SK-N-SH (cell line): ENCODE measurements around the gene DERA. TPM values are rescaled to one million over a fixed set of nuclear protein-coding genes. Genes with fewer than 3 reads are reported as not detected.
A peak's percentile ranks its signal among the peaks of the same experiment; 100 is the strongest.

ENCODE experiments used
- CTCF ChIA-PET: fragments of 300-600, 350-600 bp; formaldehyde crosslinking; extraction: SDS; loops from one replicate; lab custom pipeline; 2021; lab: Yijun Ruan, JAX
- POLR2A ChIA-PET: fragments of 350-600 bp; sonication (Branson Sonifier 250); formaldehyde crosslinking; extraction: SDS; loops from one replicate; lab custom pipeline; 2020; ENCODE audit warnings: antibody characterized with exemption, inconsistent platforms; lab: Yijun Ruan, JAX
- DNase-seq: peaks from one replicate; pipeline ENCODE4 v3.0.0; 2012
- H2AFZ ChIP-seq: fragments of 200-600 bp; sonication (generic); 2 replicates; pipeline ENCODE4 v1.8.1; 2016; ENCODE audit warnings: antibody characterized with exemption, mild to moderate bottlenecking, low read depth
- H3F3A ChIP-seq: fragments of 200-600 bp; sonication (generic); replicated peaks from 2 replicates; pipeline ENCODE3; 2016; ENCODE audit warnings: antibody characterized with exemption, mild to moderate bottlenecking; ENCODE audit not compliant: insufficient read depth
- H3K27ac ChIP-seq, 2 experiments: fragments of 200-500 bp in 1 of 2; fragments of 200-600 bp in 1 of 2; sonication (Bioruptor generic) in 1 of 2; sonication (generic), shearing (Covaris generic) in 1 of 2; 2 replicates each; pipeline versions ENCODE4 v1.5.1 to v1.6.1; 2014 to 2016; ENCODE audit warnings: low read depth in 2 of 2, inconsistent platforms in 1 of 2, low read length in 1 of 2, mild to moderate bottlenecking in 1 of 2, mixed read lengths in 1 of 2
- H3K27me3 ChIP-seq: fragments of 200-600 bp; sonication (generic), shearing (Covaris generic); 2 replicates; pipeline ENCODE4 v1.6.1; 2016; ENCODE audit warnings: mixed run types; ENCODE audit not compliant: insufficient read depth
- H3K36me3 ChIP-seq, 2 experiments: fragments of 200-500 bp in 1 of 2; fragments of 200-600 bp in 1 of 2; sonication (Bioruptor generic) in 1 of 2; sonication (generic) in 1 of 2; replicated peaks in 1 of 2; 2 replicates each; pipeline versions ENCODE3 to v1.5.1; 2014 to 2016; ENCODE audit warnings: low read length in 1 of 2, mild to moderate bottlenecking in 1 of 2; ENCODE audit not compliant: insufficient read depth in 2 of 2, control insufficient read depth in 1 of 2
- H3K4me1 ChIP-seq, 2 experiments: fragments of 200-500 bp in 1 of 2; fragments of 200-600 bp in 1 of 2; sonication (Bioruptor generic) in 1 of 2; sonication (generic), shearing (Covaris generic) in 1 of 2; 2 replicates each; pipeline versions ENCODE4 v1.5.1 to v1.6.1; 2014 to 2016; ENCODE audit warnings: low read depth in 1 of 2, low read length in 1 of 2, mixed run types in 1 of 2; ENCODE audit not compliant: insufficient read depth in 2 of 2, control insufficient read depth in 1 of 2
- H3K4me2 ChIP-seq: fragments of 200-600 bp; sonication (generic), shearing (Covaris generic); 2 replicates; pipeline ENCODE4 v1.6.1; 2017; ENCODE audit warnings: mixed run types
- H3K4me3 ChIP-seq, 2 experiments: fragments of 200-500 bp in 1 of 2; fragments of 200-600 bp in 1 of 2; sonication (Bioruptor generic) in 1 of 2; sonication (generic), shearing (Covaris generic) in 1 of 2; 2 replicates each; pipeline versions ENCODE4 v1.5.1 to v1.8.1; 2014 to 2016; ENCODE audit warnings: low read depth in 2 of 2, inconsistent platforms in 1 of 2, low read length in 1 of 2, mild to moderate bottlenecking in 1 of 2, mixed read lengths in 1 of 2, moderate library complexity in 1 of 2
- H3K79me2 ChIP-seq: fragments of 200-600 bp; sonication (generic); 2 replicates; pipeline ENCODE4 v1.8.1; 2017; ENCODE audit warnings: mild to moderate bottlenecking; ENCODE audit not compliant: insufficient read depth
- H3K9ac ChIP-seq: fragments of 200-600 bp; sonication (generic); 2 replicates; pipeline ENCODE4 v1.6.1; 2017; ENCODE audit warnings: mixed run types
- H3K9me2 ChIP-seq: fragments of 200-600 bp; sonication (generic); 2 replicates; pipeline ENCODE4 v1.6.1; 2017; ENCODE audit warnings: mixed run types
- H3K9me3 ChIP-seq: fragments of 200-600 bp; sonication (generic); 2 replicates; pipeline ENCODE4 v1.6.1; 2017; ENCODE audit warnings: mixed run types, mild to moderate bottlenecking, moderate library complexity
- H4K20me1 ChIP-seq: fragments of 200-600 bp; sonication (generic); 2 replicates; pipeline ENCODE4 v1.6.1; 2017; ENCODE audit warnings: mild to moderate bottlenecking, mixed run types; ENCODE audit not compliant: insufficient read depth
- ELF1 ChIP-seq: IDR thresholded peaks from 2 replicates; pipeline ENCODE4 v1.4.0; 2012
- EP300 ChIP-seq, 2 experiments: IDR thresholded peaks; 2 replicates each; pipeline versions ENCODE4 v1.4.0 to v1.6.1; 2012; ENCODE audit warnings: borderline replicate concordance in 1 of 2, low read depth in 1 of 2, low read length in 1 of 2
- EZH2phosphoT487 ChIP-seq: fragments of 200-600 bp; sonication (generic); IDR thresholded peaks from 2 replicates; pipeline ENCODE4 v1.6.1; 2017; ENCODE audit warnings: low read depth, mixed run types, mild to moderate bottlenecking, antibody characterized with exemption, moderate library complexity, borderline replicate concordance
- FOSL2 ChIP-seq: IDR thresholded peaks from 2 replicates; pipeline ENCODE4 v1.4.0; 2012; ENCODE audit warnings: low read depth, mild to moderate bottlenecking, moderate library complexity, borderline replicate concordance
- MAX ChIP-seq: IDR thresholded peaks from 2 replicates; pipeline ENCODE4 v1.4.0; 2012; ENCODE audit warnings: low read depth
- MXI1 ChIP-seq: IDR thresholded peaks from 2 replicates; pipeline ENCODE4 v1.6.1; 2012; ENCODE audit warnings: mild to moderate bottlenecking, low read depth, low read length, improper control_type of control experiment
- RXRA ChIP-seq: IDR thresholded peaks from 2 replicates; pipeline ENCODE4 v1.4.0; 2012; ENCODE audit warnings: low read depth, mild to moderate bottlenecking, borderline replicate concordance
- SMC3 ChIP-seq: IDR thresholded peaks from 2 replicates; pipeline ENCODE4 v1.6.1; 2012; ENCODE audit warnings: low read depth, low read length, improper control_type of control experiment
- TCF12 ChIP-seq: IDR thresholded peaks from 2 replicates; pipeline ENCODE4 v1.4.0; 2012
- USF2 ChIP-seq: fragments of 150-350 bp; IDR thresholded peaks from 2 replicates; pipeline ENCODE4 v1.6.1; 2017; ENCODE audit warnings: antibody characterized with exemption, low read length, low read depth, borderline replicate concordance
- WGBS: methylation state at CpG from one replicate; pipeline ENCODE4 v1.1.6; 2017; ENCODE audit warnings: low lambda C conversion rate; 5-methylcytosine and 5-hydroxymethylcytosine counted together
- polyA plus RNA-seq, 3 experiments: library from polyadenylated mRNA; depleted of rRNA; stranded (reverse); fragments of >200 nt; gene quantifications; 2 replicates each; pipeline ENCODE4 v1.2.3, GENCODE V29; 2012
- TF ChIP-seq, protein P1 (sequence below): fragments of 200-600 bp; sonication (generic); IDR thresholded peaks from 2 replicates; pipeline ENCODE4 v1.6.1; 2017; ENCODE audit warnings: antibody characterized with exemption, mild to moderate bottlenecking, moderate library complexity
- TF ChIP-seq, protein P2 (sequence below): IDR thresholded peaks from 2 replicates; pipeline ENCODE4 v1.6.1; 2012; ENCODE audit warnings: mild to moderate bottlenecking, low read depth, low read length, moderate library complexity
- TF ChIP-seq, protein P3 (sequence below): fragments of 150-350 bp; IDR thresholded peaks from 2 replicates; pipeline ENCODE4 v1.6.1; 2016; ENCODE audit warnings: mild to moderate bottlenecking, low read depth, low read length

Gene DERA
- polyA plus RNA-seq, 1 of the 3 experiments (the other 2 are of a cell fraction), result 16.6 TPM

- Histone ChIP-seq H3K4me2 (peak overlapping the region; percentile 6; the same call in 1 of the 2 replicates), H3F3A (peaks cover 13% of the 10 kb centered on the region), H3K27me3 (no peaks in the 10 kb centered on the region), H3K27ac (no peak overlapping the region), H3K79me2 (peaks cover 96% of the 10 kb centered on the region), H2AFZ (no peak overlapping the region), H3K36me3 (peaks cover 56 to 71% of the 10 kb centered on the region in 2 experiments), H3K4me1 (peaks cover 5 to 23% of the 10 kb centered on the region in 2 experiments), H3K9me3 (no peaks in the 10 kb centered on the region), H3K4me3 (no peak overlapping the region), H3K9me2 (no peaks in the 10 kb centered on the region), H4K20me1 (peaks cover 63% of the 10 kb centered on the region), H3K9ac (no peak overlapping the region)
- ChIA-PET CTCF (interaction anchor here (1.0 to 5.1 kb wide), 2 partner anchors 12 to 297 kb away, joined by 3 to 31 read pairs; no protein-coding TSS in a partner anchor), POLR2A (no interaction called here)
- DNase-seq, result no peak
- TF ChIP-seq, protein P1, sequence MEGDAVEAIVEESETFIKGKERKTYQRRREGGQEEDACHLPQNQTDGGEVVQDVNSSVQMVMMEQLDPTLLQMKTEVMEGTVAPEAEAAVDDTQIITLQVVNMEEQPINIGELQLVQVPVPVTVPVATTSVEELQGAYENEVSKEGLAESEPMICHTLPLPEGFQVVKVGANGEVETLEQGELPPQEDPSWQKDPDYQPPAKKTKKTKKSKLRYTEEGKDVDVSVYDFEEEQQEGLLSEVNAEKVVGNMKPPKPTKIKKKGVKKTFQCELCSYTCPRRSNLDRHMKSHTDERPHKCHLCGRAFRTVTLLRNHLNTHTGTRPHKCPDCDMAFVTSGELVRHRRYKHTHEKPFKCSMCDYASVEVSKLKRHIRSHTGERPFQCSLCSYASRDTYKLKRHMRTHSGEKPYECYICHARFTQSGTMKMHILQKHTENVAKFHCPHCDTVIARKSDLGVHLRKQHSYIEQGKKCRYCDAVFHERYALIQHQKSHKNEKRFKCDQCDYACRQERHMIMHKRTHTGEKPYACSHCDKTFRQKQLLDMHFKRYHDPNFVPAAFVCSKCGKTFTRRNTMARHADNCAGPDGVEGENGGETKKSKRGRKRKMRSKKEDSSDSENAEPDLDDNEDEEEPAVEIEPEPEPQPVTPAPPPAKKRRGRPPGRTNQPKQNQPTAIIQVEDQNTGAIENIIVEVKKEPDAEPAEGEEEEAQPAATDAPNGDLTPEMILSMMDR, result no peak
- WGBS, result 80% methylated on average over 5 of the region's 5 CpGs
Measured at GRCh38 chr12:15887043-15887817, 23.9 kb upstream of the DERA start.

GRCh38 chr12:15892645-15893259 is 18.4 kb upstream of the DERA start:
- no peak overlapping the region for H3K9ac ChIP-seq
- no peak overlapping the region; a peak in 1 of 4 replicates for H3K27ac ChIP-seq
- WGBS, result 98% methylated on average over 5 of the region's 5 CpGs
- H3K79me2 ChIP-seq, result peaks cover 68% of the 10 kb centered on the region
- ChIA-PET POLR2A (no interaction called here), CTCF (interaction anchor here (0.7 kb wide), 1 partner anchor 16 kb away, joined by 3 read pairs; no protein-coding TSS in a partner anchor)
- peaks cover 77 to 82% of the 10 kb centered on the region in 2 experiments for H3K36me3 ChIP-seq
- H3K4me3 ChIP-seq, result no peak overlapping the region
- peaks cover 0 to 10% of the 10 kb centered on the region in 2 experiments; a peak in 2 of 4 replicates for H3K4me1 ChIP-seq
- no peak for DNase-seq
- no peaks in the 10 kb centered on the region for H3K27me3 ChIP-seq
- no peaks in the 10 kb centered on the region for H3K9me2 ChIP-seq
- H3F3A ChIP-seq, result peaks cover 47% of the 10 kb centered on the region
- H4K20me1 ChIP-seq, result peaks cover 23% of the 10 kb centered on the region
- no peak overlapping the region for H3K4me2 ChIP-seq
- H3K9me3 ChIP-seq, result no peaks in the 10 kb centered on the region
- no peak overlapping the region for H2AFZ ChIP-seq
- TF ChIP-seq SMC3 (no peak), TCF12 (no peak), EZH2phosphoT487 (no peak), MAX (no peak), EP300 (IDR thresholded peaks at IDR 0.05; ENCODE audit: borderline replicate concordance in 1 of 2, low read depth in 1 of 2, low read length in 1 of 2) (no peak), FOSL2 (no peak), MXI1 (no peak), ELF1 (no peak), RXRA (no peak), USF2 (no peak)
- TF ChIP-seq, protein P1, result no peak
- TF ChIP-seq, protein P2, sequence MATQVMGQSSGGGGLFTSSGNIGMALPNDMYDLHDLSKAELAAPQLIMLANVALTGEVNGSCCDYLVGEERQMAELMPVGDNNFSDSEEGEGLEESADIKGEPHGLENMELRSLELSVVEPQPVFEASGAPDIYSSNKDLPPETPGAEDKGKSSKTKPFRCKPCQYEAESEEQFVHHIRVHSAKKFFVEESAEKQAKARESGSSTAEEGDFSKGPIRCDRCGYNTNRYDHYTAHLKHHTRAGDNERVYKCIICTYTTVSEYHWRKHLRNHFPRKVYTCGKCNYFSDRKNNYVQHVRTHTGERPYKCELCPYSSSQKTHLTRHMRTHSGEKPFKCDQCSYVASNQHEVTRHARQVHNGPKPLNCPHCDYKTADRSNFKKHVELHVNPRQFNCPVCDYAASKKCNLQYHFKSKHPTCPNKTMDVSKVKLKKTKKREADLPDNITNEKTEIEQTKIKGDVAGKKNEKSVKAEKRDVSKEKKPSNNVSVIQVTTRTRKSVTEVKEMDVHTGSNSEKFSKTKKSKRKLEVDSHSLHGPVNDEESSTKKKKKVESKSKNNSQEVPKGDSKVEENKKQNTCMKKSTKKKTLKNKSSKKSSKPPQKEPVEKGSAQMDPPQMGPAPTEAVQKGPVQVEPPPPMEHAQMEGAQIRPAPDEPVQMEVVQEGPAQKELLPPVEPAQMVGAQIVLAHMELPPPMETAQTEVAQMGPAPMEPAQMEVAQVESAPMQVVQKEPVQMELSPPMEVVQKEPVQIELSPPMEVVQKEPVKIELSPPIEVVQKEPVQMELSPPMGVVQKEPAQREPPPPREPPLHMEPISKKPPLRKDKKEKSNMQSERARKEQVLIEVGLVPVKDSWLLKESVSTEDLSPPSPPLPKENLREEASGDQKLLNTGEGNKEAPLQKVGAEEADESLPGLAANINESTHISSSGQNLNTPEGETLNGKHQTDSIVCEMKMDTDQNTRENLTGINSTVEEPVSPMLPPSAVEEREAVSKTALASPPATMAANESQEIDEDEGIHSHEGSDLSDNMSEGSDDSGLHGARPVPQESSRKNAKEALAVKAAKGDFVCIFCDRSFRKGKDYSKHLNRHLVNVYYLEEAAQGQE, result no peak
- TF ChIP-seq, protein P3, sequence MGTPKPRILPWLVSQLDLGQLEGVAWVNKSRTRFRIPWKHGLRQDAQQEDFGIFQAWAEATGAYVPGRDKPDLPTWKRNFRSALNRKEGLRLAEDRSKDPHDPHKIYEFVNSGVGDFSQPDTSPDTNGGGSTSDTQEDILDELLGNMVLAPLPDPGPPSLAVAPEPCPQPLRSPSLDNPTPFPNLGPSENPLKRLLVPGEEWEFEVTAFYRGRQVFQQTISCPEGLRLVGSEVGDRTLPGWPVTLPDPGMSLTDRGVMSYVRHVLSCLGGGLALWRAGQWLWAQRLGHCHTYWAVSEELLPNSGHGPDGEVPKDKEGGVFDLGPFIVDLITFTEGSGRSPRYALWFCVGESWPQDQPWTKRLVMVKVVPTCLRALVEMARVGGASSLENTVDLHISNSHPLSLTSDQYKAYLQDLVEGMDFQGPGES, result no peak
